HCT116 (cell line): ENCODE results near the gene CAPN5. TPM values are rescaled to one million over a fixed set of nuclear protein-coding genes. Genes with fewer than 3 reads are reported as not detected.
A peak's percentile ranks its signal among the peaks of the same experiment; 100 is the strongest.

ENCODE experiments used
- ATAC-seq: fragments of 200-7000 bp; cut with Tn5 transposase; 2 replicates; pipeline ENCODE4 v1.9.1; 2020; ENCODE audit warnings: mild to moderate bottlenecking, moderate library complexity
- BruUV-seq: library from RNA; stranded (reverse); fragments of 400-500 nt; replicated peaks from 2 replicates; lab custom pipeline; 2021; lab: Mats Ljungman, UMichigan
- CTCF ChIA-PET: fragments of 300-600 bp; sonication (Branson Sonifier 250); formaldehyde crosslinking; loops from one replicate; lab custom pipeline; 2021; ENCODE audit warnings: antibody characterized with exemption; lab: Charles Lee
- POLR2A ChIA-PET: fragments of 300-600, 350-600 bp; sonication (Branson Sonifier 250); formaldehyde crosslinking; loops from one replicate; lab custom pipeline; 2021; ENCODE audit warnings: antibody characterized with exemption; lab: Charles Lee
- RAD21 ChIA-PET, 2 experiments: fragments of 300-600 bp; sonication (Branson Sonifier 250); formaldehyde crosslinking; loops; one replicate each; lab custom pipeline; 2023; ENCODE audit warnings: low total read pairs in 2 of 2; ENCODE audit not compliant: uncharacterized antibody in 2 of 2, unreplicated experiment in 2 of 2, low non-redundant PET in 1 of 2; lab: Charles Lee
- DNase-seq: peaks from one replicate; pipeline ENCODE4 v3.0.0-alpha.2; 2010; ENCODE audit warnings: low read depth, low spot score
- H2AFZ ChIP-seq: fragments of 200-600 bp; shearing (Covaris generic), sonication (generic); 2 replicates; pipeline ENCODE4 v1.6.1; 2017; ENCODE audit warnings: low read depth, mixed run types, mixed read lengths, antibody characterized with exemption, low read length; ENCODE audit not compliant: poor library complexity, severe bottlenecking
- H3K27ac ChIP-seq: 2 replicates; pipeline ENCODE4 v1.5.1; 2012; ENCODE audit warnings: low read depth, low read length
- H3K27me3 ChIP-seq: fragments of 200-600 bp; sonication (generic); 2 replicates; pipeline ENCODE4 v1.6.1; 2016; ENCODE audit warnings: mixed run types, low read length, mixed read lengths; ENCODE audit not compliant: insufficient read depth
- H3K36me3 ChIP-seq, 2 experiments: fragments of 200-500 bp in 1 of 2; fragments of 200-600 bp in 1 of 2; sonication (Bioruptor generic) in 1 of 2; sonication (generic) in 1 of 2; 2 replicates each; pipeline versions ENCODE4 v1.5.1 to v1.6.1; 2014 to 2016; ENCODE audit warnings: low read length in 2 of 2, inconsistent platforms in 1 of 2, mixed read lengths in 1 of 2, mixed run types in 1 of 2; ENCODE audit not compliant: insufficient read depth in 2 of 2, control insufficient read depth in 1 of 2
- H3K4me1 ChIP-seq, 2 experiments: fragments of 200-600 bp in 1 of 2; sonication (generic) in 1 of 2; 2 replicates each; pipeline versions ENCODE4 v1.5.1 to v1.6.1; 2012 to 2017; ENCODE audit warnings: low read length in 2 of 2, inconsistent platforms in 1 of 2, mild to moderate bottlenecking in 1 of 2, mixed read lengths in 1 of 2, mixed run types in 1 of 2, moderate library complexity in 1 of 2; ENCODE audit not compliant: insufficient read depth in 2 of 2, control insufficient read depth in 1 of 2
- H3K4me2 ChIP-seq: fragments of 200-600 bp; sonication (generic); 2 replicates; pipeline ENCODE4 v1.6.1; 2017; ENCODE audit warnings: mixed run types, low read length, mixed read lengths
- H3K4me3 ChIP-seq, 2 experiments: fragments of 200-600 bp in 1 of 2; sonication (generic) in 1 of 2; replicated peaks in 1 of 2; 2 replicates each; pipeline ENCODE4 v1.5.1; 2011 to 2016; ENCODE audit warnings: low read length in 2 of 2, control low read depth in 1 of 2, low read depth in 1 of 2, mild to moderate bottlenecking in 1 of 2, mixed read lengths in 1 of 2, mixed run types in 1 of 2
- H3K79me2 ChIP-seq: fragments of 200-600 bp; sonication (generic); 2 replicates; pipeline ENCODE4 v1.6.1; 2017; ENCODE audit warnings: mild to moderate bottlenecking, mixed run types, low read length, moderate library complexity, mixed read lengths; ENCODE audit not compliant: insufficient read depth
- H3K9ac ChIP-seq: fragments of 200-600 bp; sonication (generic); 2 replicates; pipeline ENCODE4 v1.6.1; 2016; ENCODE audit warnings: low read length, mixed read lengths
- H3K9me2 ChIP-seq: fragments of 200-600 bp; sonication (generic), shearing (Covaris generic); 2 replicates; pipeline ENCODE4 v1.6.1; 2017; ENCODE audit warnings: mixed run types, mild to moderate bottlenecking, moderate library complexity; ENCODE audit not compliant: insufficient read depth
- H3K9me3 ChIP-seq, 2 experiments: fragments of 200-500 bp in 1 of 2; fragments of 200-600 bp in 1 of 2; sonication (Bioruptor generic) in 1 of 2; sonication (generic) in 1 of 2; 2 replicates each; pipeline ENCODE4 v1.6.1; 2014 to 2017; ENCODE audit warnings: low read length in 2 of 2, mixed read lengths in 2 of 2, inconsistent platforms in 1 of 2, low read depth in 1 of 2, mild to moderate bottlenecking in 1 of 2, mixed run types in 1 of 2, moderate library complexity in 1 of 2; ENCODE audit not compliant: control insufficient read depth in 1 of 2, insufficient read depth in 1 of 2
- H4K20me1 ChIP-seq: fragments of 200-600 bp; sonication (generic), shearing (Covaris generic); 2 replicates; pipeline ENCODE4 v1.6.1; 2017; ENCODE audit warnings: mixed run types, mild to moderate bottlenecking, moderate library complexity; ENCODE audit not compliant: insufficient read depth
- ATF3 ChIP-seq: IDR thresholded peaks from 2 replicates; pipeline ENCODE4 v1.6.1; 2012
- CTCF ChIP-seq, 3 experiments: fragments of 200-600 bp in 1 of 3; sonication (generic) in 1 of 3; IDR thresholded peaks in 2 of 3; conservative IDR thresholded peaks in 1 of 3; 2 replicates each; pipeline ENCODE4 v1.5.1; 2012 to 2017; ENCODE audit warnings: low read depth in 2 of 3, low read length in 2 of 3, antibody characterized with exemption in 1 of 3, borderline replicate concordance in 1 of 3, control low read depth in 1 of 3, mild to moderate bottlenecking in 1 of 3, mixed read lengths in 1 of 3, mixed run types in 1 of 3, moderate library complexity in 1 of 3; ENCODE audit not compliant: insufficient read depth in 1 of 3
- EZH2phosphoT487 ChIP-seq: fragments of 200-600 bp; IDR thresholded peaks from 2 replicates; pipeline ENCODE4 v1.6.1; 2018; ENCODE audit warnings: antibody characterized with exemption, borderline replicate concordance
- MAX ChIP-seq: IDR thresholded peaks from 2 replicates; pipeline ENCODE4 v1.6.1; 2012
- RAD21 ChIP-seq: IDR thresholded peaks from 2 replicates; pipeline ENCODE4 v1.6.1; 2012; ENCODE audit warnings: low read depth, mild to moderate bottlenecking
- REST ChIP-seq: IDR thresholded peaks from 2 replicates; pipeline ENCODE4 v1.6.1; 2012; ENCODE audit warnings: low read depth
- SRF ChIP-seq: IDR thresholded peaks from 2 replicates; pipeline ENCODE4 v1.6.1; 2012; ENCODE audit warnings: low read depth
- TCF7L2 ChIP-seq: IDR thresholded peaks from 2 replicates; pipeline ENCODE4 v1.7.0; 2011; ENCODE audit warnings: borderline replicate concordance, inconsistent platforms; ENCODE audit not compliant: insufficient read depth, insufficient read length; ENCODE audit errors: extremely low read depth
- YY1 ChIP-seq: IDR thresholded peaks from 2 replicates; pipeline ENCODE4 v1.6.1; 2011; ENCODE audit warnings: low read length, low read depth, moderate library complexity, mild to moderate bottlenecking; ENCODE audit not compliant: insufficient replicate concordance; ENCODE audit errors: extremely low read depth
- ZNF274 ChIP-seq: fragments of 200-500 bp; sonication (Bioruptor generic); IDR thresholded peaks from 2 replicates; pipeline ENCODE4 v1.6.1; 2014; ENCODE audit warnings: mild to moderate bottlenecking, low read depth, low read length, inconsistent platforms
- intact Hi-C: fragments of 100-400 bp; cut with micrococcal nuclease; formaldehyde crosslinking; loops from 2 replicates; pipeline ENCODE4 v1.10.0; 2022
- total RNA-seq: library from RNA; stranded (reverse); gene quantifications from one replicate; pipeline ENCODE4 v1.2.1, GENCODE V29; 2021; ENCODE audit not compliant: unreplicated experiment

The CAPN5 gene
- total RNA-seq, 1 experiment from 2014 or later = 8.6 TPM

- intact Hi-C loops = loop anchor here (1.0 kb wide), 1 partner anchor 66 kb away; no protein-coding TSS in a partner anchor
- Histone ChIP-seq H3K9ac (peak overlapping the region; percentile 3; the same call in 1 of the 2 replicates), H3K4me2 (peak overlapping the region; percentile 37), H3K4me3 (no peak overlapping the region), H3K79me2 (no peaks in the 10 kb centered on the region), H3K36me3 (no peaks in the 10 kb centered on the region), H2AFZ (no peak overlapping the region), H3K9me3 (no peaks in the 10 kb centered on the region), H3K9me2 (no peaks in the 10 kb centered on the region), H3K27ac (peak overlapping the region; percentile 11; the same call in 1 of the 2 replicates), H3K27me3 (no peaks in the 10 kb centered on the region), H4K20me1 (no peaks in the 10 kb centered on the region), H3K4me1 (peaks cover 25 to 41% of the 10 kb centered on the region in 2 experiments)
- no TSS peak for BruUV-seq
- RAD21 ChIA-PET = interaction anchor here in 1 of 2 experiments (1.3 kb wide), 1 partner anchor 66 kb away, joined by 4 read pairs; no protein-coding TSS in a partner anchor
- POLR2A ChIA-PET = interaction anchor here (0.7 kb wide), 1 partner anchor 40 kb away, joined by 3 read pairs; no protein-coding TSS in a partner anchor
- peak; percentile 84 for TF ChIP-seq RAD21
- TF ChIP-seq CTCF (IDR thresholded peaks at IDR 0.05 in 2 of 3, conservative IDR thresholded peaks at IDR 0.05 in 1 of 3; ENCODE audit: borderline replicate concordance in 1 of 3, insufficient read depth in 1 of 3, low read depth in 2 of 3, low read length in 2 of 3) = peak; percentile 83 to 94 (median 84)
- no peak for TF ChIP-seq EZH2phosphoT487
- TF ChIP-seq ZNF274 = no peak
- ATAC-seq (peak; percentile 61), DNase-seq (no peak)
- CTCF ChIA-PET = interaction anchor here (0.7 to 2.1 kb wide), 6 partner anchors 8 to 187 kb away, joined by 3 to 14 read pairs (median 5); no protein-coding TSS in a partner anchor
Observed at GRCh38 chr11:77113382-77114088, 46.8 kb downstream of the CAPN5 start.

DNA sequence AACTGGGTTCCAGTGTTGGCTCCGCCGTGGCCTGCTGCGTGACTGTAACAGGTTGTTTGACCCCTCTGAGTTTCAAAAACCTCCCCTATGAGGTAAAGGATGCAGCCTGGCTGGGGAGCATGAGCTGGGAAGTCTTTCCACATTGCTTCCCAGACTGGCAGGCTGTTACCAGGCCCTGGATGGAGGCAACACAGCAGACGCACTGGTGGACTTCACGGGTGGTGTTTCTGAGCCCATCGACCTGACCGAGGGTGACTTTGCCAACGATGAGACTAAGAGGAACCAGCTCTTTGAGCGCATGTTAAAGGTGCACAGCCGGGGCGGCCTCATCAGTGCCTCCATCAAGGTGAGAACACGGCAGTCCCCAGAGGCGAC lies 47.3 kb downstream of the CAPN5 start:
- ChIA-PET POLR2A (no interaction called here), RAD21 (no interaction called here), CTCF (interaction anchor here (0.7 to 1.7 kb wide), 2 partner anchors 13 to 187 kb away, joined by 3 to 8 read pairs; partner anchors contain the start of gene MYO7A)
- no peaks in the 10 kb centered on the region for H3K27me3 ChIP-seq
- H3K4me2 ChIP-seq = no peak overlapping the region
- H2AFZ ChIP-seq = no peak overlapping the region
- no peaks in the 10 kb centered on the region for H4K20me1 ChIP-seq
- DNase-seq (no peak), ATAC-seq (no peak)
- BruUV-seq = no TSS peak
- H3K9me2 ChIP-seq = no peaks in the 10 kb centered on the region
- no peak overlapping the region for H3K27ac ChIP-seq
- H3K36me3 ChIP-seq = no peaks in the 10 kb centered on the region
- no peak overlapping the region for H3K9ac ChIP-seq
- H3K4me1 ChIP-seq = peaks cover 20 to 36% of the 10 kb centered on the region in 2 experiments
- intact Hi-C loops = no loop called here
- H3K4me3 ChIP-seq = no peak overlapping the region
- H3K79me2 ChIP-seq = no peaks in the 10 kb centered on the region
- H3K9me3 ChIP-seq = no peaks in the 10 kb centered on the region
- TF ChIP-seq MAX = no peak
- TF ChIP-seq SRF = no peak
- no peak for TF ChIP-seq RAD21
- no peak for TF ChIP-seq REST
- no peak for TF ChIP-seq YY1
- no peak for TF ChIP-seq ZNF274
- TF ChIP-seq TCF7L2 = no peak
- TF ChIP-seq ATF3 = no peak
